Measurements from ENCODE around the gene HTR1E. TPM values are rescaled to one million over a fixed set of nuclear protein-coding genes. Genes with fewer than 3 reads are reported as not detected.

Gene HTR1E
- total RNA-seq, 4 donors from 2014 or later = 0.33 to 2.6 (median 0.49) TPM; not detected in 1

- Histone ChIP-seq H3K27me3 (no peaks in the 10 kb centered on the region), H3K36me3 (no peaks in the 10 kb centered on the region), H3K9me3 (no peaks in the 10 kb centered on the region), H3K4me1 (no peaks in the 10 kb centered on the region), H3K27ac (no peak overlapping the region), H3K4me3 (replicated peaks in 1 of 3) (no peak overlapping the region)
- TF ChIP-seq POLR2A (IDR thresholded peaks at IDR 0.05) (no peak), CTCF (IDR thresholded peaks at IDR 0.05) (no peak)
- WGBS, 2 donors = 55 to 76% methylated on average over 5 of the region's 5 CpGs
- DNase-seq = no peak
- intact Hi-C loops (cut with DNase I) = no loop called here
Measured at GRCh38 chr6:87045521-87046075, 108.3 kb downstream of the HTR1E start.

GRCh38 chr6:87049779-87050178 is 112.5 kb downstream of the HTR1E start:
- no peaks in the 10 kb centered on the region for H3K4me1 ChIP-seq
- 85 to 89% methylated on average over 1 of the region's 1 CpG for WGBS, 2 donors
- TF ChIP-seq CTCF (IDR thresholded peaks at IDR 0.05) = no peak
- no peak for TF ChIP-seq POLR2A (IDR thresholded peaks at IDR 0.05)
- H3K27me3 ChIP-seq = no peaks in the 10 kb centered on the region
- intact Hi-C loops (cut with DNase I) = no loop called here
- no peak overlapping the region for H3K27ac ChIP-seq
- H3K4me3 ChIP-seq (replicated peaks in 1 of 3) = no peak overlapping the region
- DNase-seq = no peak
- no peaks in the 10 kb centered on the region for H3K9me3 ChIP-seq
- H3K36me3 ChIP-seq = no peaks in the 10 kb centered on the region

GRCh38 chr6:87053312-87053711 is 116.0 kb downstream of the HTR1E start:
- Histone ChIP-seq H3K27ac (no peak overlapping the region), H3K9me3 (no peaks in the 10 kb centered on the region), H3K4me1 (no peaks in the 10 kb centered on the region), H3K4me3 (replicated peaks in 1 of 3) (no peak overlapping the region), H3K27me3 (no peaks in the 10 kb centered on the region), H3K36me3 (no peaks in the 10 kb centered on the region)
- DNase-seq = no peak
- TF ChIP-seq POLR2A (IDR thresholded peaks at IDR 0.05) (no peak), CTCF (IDR thresholded peaks at IDR 0.05) (no peak)
- 80 to 83% methylated on average over 1 of the region's 1 CpG for WGBS, 2 donors
- intact Hi-C loops (cut with DNase I) = no loop called here

GRCh38 chr6:87054143-87054833 is 117.0 kb downstream of the HTR1E start:
- H3K36me3 ChIP-seq = no peaks in the 10 kb centered on the region
- WGBS, 2 donors = 84 to 87% methylated on average over 3 of the region's 3 CpGs
- DNase-seq = no peak
- H3K9me3 ChIP-seq = no peaks in the 10 kb centered on the region
- H3K4me3 ChIP-seq (replicated peaks in 1 of 3) = no peak overlapping the region
- H3K27ac ChIP-seq = no peak overlapping the region
- no peaks in the 10 kb centered on the region for H3K4me1 ChIP-seq
- intact Hi-C loops (cut with DNase I) = no loop called here
- no peak for TF ChIP-seq CTCF (IDR thresholded peaks at IDR 0.05)
- no peak for TF ChIP-seq POLR2A (IDR thresholded peaks at IDR 0.05)
- no peaks in the 10 kb centered on the region for H3K27me3 ChIP-seq

GRCh38 chr6:87059943-87060342 is 122.6 kb downstream of the HTR1E start:
- no peak overlapping the region for H3K27ac ChIP-seq
- H3K9me3 ChIP-seq = no peaks in the 10 kb centered on the region
- H3K36me3 ChIP-seq = no peaks in the 10 kb centered on the region
- no peaks in the 10 kb centered on the region for H3K4me1 ChIP-seq
- no peaks in the 10 kb centered on the region for H3K27me3 ChIP-seq
- H3K4me3 ChIP-seq (replicated peaks in 1 of 3) = no peak overlapping the region
- 94 to 95% methylated on average over 13 to 17 of the region's 18 CpGs for WGBS, 2 donors
- TF ChIP-seq POLR2A (IDR thresholded peaks at IDR 0.05) (no peak), CTCF (IDR thresholded peaks at IDR 0.05) (no peak)
- intact Hi-C loops (cut with DNase I) = no loop called here
- DNase-seq = no peak
